HG03457 (cell line): ENCODE measurements around the gene ARMC8.

Experiments
- ATAC-seq: cut with Tn5 transposase; IDR thresholded peaks from one replicate; pipeline ENCODE4 v1.9.1; 2021; ENCODE audit warnings: moderate number of reproducible peaks; ENCODE audit not compliant: unreplicated experiment

The ARMC8 gene

DNA sequence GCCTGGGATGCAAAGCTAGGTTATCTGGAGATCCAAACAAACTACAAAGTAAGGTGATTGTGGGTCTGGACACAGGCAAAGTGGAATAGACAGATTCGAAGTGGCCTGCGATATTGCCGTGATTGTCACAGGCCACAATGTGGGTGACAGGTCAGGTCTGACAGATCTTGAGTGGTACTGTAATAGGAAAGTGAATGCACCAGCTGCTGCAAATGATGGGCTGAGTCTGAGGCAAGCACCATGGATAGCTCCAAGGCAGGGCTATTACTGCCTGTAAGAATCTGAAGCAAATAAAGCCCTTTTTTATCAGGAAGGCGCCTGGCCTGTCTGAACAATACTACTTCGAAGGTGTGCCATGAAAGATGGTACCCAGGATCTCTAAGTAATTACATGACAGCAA lies 10.0 kb downstream of the ARMC8 start:
- no peak for ATAC-seq

GRCh38 chr3:138197524-138197923 lies 10.4 kb downstream of the ARMC8 start:
- no peak for ATAC-seq

DNA sequence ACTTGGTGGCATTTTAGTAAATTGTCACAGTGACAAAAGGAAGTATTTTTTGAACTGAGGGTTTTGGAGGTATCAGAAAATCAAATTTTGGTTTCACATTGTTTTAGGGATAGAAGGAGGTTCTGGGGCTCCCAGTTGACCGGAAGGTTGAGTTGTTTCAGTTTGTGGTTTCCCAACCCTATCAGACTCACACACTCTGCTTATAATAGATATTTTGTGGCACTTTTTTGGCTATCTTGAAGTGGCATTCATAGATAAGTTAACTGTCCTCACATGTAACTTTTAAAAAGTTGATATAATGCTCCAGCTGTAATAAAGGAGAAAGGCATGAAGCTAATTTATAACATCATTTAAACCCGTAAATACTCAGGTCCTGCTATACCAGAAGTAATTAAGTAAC lies 12.8 kb downstream of the ARMC8 start:
- ATAC-seq, result no peak

DNA sequence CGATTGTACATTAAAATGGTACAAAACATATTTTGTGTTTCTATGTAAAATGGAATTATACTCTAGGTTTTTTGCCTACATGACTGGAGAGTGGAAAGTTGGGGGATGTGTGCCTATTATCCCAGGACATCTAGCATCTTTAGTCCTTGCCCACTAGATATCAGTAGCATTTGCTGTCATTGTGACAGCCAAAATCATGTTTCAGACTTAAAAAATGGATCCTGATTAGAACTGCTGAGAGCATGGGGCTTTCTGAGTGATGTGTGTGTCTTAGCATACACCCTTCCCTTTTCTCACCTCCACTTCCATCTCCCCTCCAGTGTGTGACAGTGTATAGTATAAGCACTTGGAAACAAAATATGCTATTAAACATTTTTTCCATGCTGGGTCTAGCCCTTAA lies 13.3 kb downstream of the ARMC8 start:
- no peak for ATAC-seq

DNA sequence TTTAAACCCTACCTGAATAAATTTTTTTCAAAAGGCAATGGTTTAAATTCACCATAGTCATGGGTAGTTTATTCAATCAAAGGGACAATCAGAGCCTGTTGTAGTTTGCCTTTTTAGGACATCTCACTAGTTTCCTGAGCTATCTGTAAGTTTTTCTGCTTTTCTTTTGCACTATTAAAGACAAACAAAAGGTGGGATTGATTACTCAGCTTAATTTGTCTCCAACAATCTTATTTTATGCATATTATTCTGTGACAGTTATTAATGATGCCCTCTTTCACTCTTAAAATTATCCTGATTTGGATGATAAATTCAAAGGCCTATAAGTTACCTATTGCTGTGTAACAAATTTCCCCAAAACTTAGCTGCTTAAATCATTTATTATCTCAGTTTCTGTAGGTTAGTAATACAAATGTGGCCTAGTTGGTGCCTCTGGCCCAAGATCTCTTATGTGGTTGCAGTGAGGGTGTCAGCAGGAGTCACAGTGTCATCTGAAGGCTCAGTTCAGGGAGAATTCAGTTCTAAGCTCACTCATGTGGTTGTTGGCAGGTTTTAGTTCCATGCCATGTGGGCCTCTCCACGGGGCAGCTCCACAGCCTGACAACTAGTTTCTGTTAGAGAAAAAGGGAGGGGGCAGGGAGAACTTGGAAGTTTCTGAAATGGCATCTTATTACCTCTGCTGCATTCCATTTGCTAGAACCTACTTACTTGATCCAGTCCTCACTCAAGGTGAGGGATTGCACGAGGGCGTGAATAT lies 16.0 kb downstream of the ARMC8 start:
- no peak for ATAC-seq

DNA sequence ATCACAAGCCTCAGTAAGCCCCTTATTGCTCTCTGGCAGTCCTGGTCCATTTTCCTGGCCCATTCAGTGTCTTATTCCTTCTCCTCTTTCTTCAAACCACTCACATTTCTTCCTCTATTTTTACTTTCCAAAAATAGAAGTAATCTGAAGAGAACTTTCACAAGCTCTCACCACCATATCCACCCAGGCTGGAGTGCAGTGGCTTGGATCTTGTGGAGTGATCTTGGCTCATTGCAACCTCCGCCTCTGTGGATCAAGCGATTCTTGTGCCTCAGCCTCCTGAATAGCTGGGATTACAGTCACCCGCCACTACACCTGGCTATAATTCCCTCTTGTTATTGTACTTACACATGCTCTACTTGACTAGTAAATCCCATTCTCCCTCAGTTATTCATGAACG lies 16.8 kb downstream of the ARMC8 start:
- no peak for ATAC-seq

GRCh38 chr3:138205527-138205926 lies 18.4 kb downstream of the ARMC8 start:
- ATAC-seq, result no peak

DNA sequence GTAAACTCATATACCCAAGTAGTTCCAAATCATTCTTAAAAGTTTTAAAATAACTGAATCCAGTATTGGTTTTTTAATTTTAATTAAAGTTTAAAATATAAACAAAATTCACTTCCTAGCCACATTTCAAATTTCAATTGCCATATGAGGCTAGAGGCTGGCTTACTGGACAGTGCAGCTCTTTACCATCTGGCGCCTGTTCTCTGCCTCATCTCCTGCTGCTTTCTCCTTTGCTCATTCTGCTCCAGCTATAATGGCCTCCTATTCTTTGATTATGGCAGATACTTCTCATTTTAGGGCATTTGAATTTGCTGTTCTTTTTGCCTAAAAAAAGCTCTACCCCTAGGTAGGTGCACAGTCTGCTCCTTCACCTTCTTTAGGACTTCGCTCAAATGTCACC lies 19.1 kb downstream of the ARMC8 start:
- ATAC-seq, result no peak

DNA sequence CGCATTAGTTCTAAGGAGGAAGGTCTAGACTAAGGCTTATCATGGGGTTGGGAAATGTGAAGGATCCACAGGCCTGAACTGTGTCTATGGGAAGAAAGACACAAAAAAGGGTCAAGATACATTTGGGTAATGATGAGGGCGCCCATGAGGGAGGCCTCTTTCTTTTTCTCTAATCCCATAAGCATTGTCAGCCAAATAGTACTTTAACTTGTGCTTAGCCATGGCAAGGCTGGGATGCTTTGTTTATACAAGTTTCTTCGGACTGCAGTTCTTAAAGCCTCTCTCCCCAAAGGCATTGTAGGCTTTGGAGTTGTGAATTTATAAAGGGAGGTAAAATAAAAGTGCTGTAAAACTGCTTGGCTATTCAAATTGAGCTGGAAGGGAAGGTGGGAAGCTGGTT lies 23.4 kb downstream of the ARMC8 start:
- no peak for ATAC-seq

DNA sequence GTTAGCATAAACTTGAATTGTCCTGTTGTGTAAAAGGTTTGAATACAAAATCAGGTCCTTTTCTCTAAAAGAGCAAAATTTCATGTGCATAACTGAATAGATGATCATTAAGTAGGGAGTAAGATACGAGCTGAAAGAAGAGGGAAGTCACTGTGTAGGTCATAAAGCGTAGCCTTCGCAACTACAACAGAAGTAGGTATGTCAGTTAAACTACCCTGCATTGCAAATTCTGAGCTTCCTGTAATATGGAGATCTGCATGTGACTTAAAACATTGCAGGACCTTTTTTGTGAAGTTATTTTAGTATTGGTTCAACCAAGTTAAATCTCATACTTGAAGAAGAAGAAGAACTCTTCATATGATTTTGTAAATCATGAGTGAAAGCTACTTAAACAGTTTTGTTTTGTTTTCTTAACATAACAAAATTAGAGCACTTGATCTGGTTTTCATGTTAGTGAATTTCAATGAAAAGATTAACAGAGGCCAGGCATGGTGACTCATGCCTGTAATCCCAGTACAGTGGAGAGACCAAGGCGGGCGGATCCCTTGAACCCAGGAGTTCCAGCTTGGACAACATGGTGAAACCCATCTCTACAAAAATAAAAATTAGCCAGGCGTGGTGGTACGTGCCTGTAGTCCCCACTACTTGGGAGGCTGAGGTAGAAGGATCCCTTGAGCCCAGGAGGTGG lies 26.4 kb downstream of the ARMC8 start:
- no peak for ATAC-seq

GRCh38 chr3:138219255-138219654 lies 32.2 kb downstream of the ARMC8 start:
- ATAC-seq, result no peak

- no peak for ATAC-seq
Observed at GRCh38 chr3:138220242-138220641, 33.1 kb downstream of the ARMC8 start.

GRCh38 chr3:138220788-138221187 lies 33.7 kb downstream of the ARMC8 start:
- no peak for ATAC-seq

- ATAC-seq, result no peak
Observed at GRCh38 chr3:138222131-138222941, 35.2 kb downstream of the ARMC8 start.

GRCh38 chr3:138222942-138223287 lies 35.8 kb downstream of the ARMC8 start:
- ATAC-seq, result no peak

DNA sequence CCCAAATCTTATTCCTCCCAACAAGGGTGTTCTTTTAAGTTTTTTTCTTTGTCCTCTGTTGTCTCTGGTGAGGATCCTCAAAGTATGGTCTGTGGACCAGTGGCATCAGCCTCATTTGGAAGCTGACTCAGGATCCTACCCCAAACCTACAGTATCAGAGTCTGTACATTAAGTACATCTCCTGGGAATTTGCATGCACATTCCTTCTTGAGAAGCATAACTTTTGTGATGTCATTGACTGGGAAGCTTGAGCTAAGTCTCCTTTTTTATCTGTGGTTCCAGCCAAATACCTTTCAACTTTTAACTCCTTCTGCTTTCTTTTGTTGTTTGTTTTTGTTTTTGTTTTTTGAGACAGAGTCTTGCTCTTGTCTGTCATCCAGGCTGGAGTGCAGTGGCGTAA lies 40.5 kb downstream of the ARMC8 start:
- ATAC-seq, result no peak

DNA sequence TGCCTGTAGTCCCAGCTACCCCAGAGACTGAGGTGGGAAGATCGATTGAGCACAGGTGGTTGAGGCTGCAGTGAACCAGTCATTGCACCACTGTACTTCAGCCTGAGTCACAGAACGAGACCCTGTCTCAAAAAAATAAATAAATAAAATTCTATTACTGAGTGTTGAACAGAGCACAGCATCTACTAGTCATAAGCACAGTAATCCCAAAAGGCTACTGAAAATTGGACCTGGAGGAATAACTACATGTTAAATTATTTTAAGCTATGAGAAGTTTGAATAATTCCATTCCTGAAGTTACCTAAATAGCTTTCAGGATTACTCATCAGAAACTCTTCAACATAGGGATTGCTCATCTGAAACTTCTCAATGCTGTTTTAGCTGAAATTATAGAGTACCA lies 43.4 kb downstream of the ARMC8 start:
- ATAC-seq, result no peak

DNA sequence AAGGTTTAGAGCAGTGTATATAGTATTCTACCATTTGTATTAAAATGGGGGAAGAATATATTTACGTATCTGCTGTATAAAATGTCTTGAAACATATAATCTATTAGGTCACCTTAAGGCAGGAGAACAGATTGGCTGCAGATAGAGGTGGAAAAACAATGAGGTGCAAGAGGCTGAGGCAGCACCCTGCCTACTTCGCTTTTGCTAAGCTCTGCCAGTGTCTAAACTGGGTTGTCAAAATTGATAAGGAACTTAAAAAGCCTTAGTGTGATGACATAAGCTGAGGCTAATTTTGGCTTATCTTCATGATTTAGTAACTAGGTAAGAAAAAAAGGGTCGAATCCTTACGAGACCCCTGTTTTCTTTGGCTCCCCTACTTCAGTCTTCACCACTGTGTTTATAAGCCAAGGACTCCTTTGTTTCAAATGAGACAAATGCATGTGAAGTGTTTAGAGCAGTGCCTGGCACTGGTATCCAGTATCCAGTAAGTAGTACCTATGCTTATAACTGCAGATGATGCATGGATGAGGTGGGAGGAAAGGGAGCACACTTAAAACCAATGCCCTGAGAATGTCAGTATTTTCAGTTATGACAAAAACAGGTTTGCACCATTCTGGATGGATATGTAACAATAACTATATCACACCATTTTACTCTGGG lies 45.7 kb downstream of the ARMC8 start:
- ATAC-seq, result no peak

DNA sequence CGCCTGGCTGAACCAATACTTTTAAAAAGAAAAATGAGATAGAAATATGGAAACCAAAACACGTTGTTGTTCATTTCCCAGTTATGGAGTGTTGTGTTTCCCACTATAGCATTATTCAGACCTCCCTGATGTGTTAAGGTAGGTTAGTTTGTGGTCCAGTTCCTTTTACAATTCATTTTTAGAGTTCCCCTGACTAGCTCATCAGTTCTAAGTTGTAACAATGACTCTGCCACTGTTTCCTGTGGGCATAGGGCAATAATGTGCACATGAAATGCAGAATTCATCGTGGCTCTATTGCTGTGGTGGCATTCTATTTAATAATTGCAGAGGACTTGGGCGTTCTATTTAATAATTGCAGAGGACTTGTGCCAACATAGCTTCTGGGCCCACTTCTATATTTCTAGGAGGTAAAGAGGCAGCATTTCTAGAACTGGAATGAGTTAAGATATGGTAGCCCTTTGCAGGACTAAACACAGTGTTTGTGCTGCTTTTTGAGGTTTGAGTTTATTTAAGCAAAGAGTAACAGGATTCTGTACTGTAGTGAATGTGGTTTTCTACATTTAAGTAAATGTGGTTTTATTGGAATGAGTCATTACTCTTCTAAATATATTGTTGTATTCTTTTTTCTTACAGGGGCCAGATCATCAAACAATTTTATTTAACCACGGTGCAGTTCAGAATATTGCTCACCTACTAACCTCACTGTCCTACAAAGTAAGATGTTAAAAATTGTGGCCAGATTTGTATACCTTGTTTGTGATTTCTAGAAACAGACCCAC lies 47.5 kb downstream of the ARMC8 start:
- no peak for ATAC-seq

GRCh38 chr3:138238711-138239110 lies 51.6 kb downstream of the ARMC8 start:
- ATAC-seq, result no peak

DNA sequence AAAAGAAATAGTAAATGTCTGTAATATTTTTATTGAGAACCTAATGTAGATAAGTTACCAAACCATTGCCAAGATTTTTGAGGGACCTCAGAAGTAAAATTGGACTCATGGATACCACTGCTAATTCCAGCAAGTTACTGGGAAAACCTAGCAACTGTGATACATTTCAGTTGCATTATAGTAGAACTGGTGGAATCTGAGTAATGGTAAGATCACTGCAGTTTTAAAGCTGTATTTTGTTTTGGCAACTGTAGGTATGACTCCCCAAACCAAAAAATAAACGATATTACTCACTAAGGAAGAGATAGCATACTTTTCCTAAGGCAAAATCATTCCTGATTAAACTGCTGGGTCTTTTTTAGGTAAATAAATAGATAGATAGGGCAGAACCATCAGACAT lies 54.0 kb downstream of the ARMC8 start:
- no peak for ATAC-seq
